ENCODE data around the gene GP1BA. TPM values are rescaled to one million over a fixed set of nuclear protein-coding genes. Genes with fewer than 3 reads are reported as not detected.

GP1BA gene
- total and polyA plus RNA-seq, 10 of the 15 experiments (the other 5 are each of a cell fraction or from before 2014, with no cell fraction given): 0.04 to 0.67 (median 0.28) TPM; not detected in 1

DNA sequence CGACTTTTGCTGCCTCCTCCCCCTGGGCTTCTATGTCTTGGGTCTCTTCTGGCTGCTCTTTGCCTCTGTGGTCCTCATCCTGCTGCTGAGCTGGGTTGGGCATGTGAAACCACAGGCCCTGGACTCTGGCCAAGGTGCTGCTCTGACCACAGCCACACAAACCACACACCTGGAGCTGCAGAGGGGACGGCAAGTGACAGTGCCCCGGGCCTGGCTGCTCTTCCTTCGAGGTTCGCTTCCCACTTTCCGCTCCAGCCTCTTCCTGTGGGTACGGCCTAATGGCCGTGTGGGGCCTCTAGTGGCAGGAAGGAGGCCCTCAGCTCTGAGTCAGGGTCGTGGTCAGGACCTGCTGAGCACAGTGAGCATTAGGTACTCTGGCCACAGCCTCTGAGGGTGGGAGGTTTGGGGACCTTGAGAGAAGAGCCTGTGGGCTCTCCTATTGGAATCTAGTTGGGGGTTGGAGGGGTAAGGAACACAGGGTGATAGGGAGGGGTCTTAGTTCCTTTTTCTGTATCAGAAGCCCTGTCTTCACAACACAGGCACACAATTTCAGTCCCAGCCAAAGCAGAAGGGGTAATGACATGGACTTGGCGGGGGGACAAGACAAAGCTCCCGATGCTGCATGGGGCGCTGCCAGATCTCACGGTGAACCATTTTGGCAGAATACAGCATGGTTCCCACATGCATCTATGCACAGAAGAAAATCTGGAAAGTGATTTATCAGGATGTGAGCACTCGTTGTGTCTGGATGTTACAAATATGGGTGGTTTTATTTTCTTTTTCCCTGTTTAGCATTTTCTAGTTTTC lies 2.3 kb downstream of the GP1BA start (continued):
- no peak for TF ChIP-seq BRCA1 (IDR thresholded peaks at IDR 0.05; ENCODE audit: low read depth, low read length)
- no peak for TF ChIP-seq TCF12 (IDR thresholded peaks at IDR 0.05; ENCODE audit: low read depth, low read length)
- TF ChIP-seq, protein P1, sequence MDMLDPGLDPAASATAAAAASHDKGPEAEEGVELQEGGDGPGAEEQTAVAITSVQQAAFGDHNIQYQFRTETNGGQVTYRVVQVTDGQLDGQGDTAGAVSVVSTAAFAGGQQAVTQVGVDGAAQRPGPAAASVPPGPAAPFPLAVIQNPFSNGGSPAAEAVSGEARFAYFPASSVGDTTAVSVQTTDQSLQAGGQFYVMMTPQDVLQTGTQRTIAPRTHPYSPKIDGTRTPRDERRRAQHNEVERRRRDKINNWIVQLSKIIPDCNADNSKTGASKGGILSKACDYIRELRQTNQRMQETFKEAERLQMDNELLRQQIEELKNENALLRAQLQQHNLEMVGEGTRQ (IDR thresholded peaks at IDR 0.05; ENCODE audit: borderline replicate concordance, low read depth, low read length): no peak
- no peak for TF ChIP-seq SREBF1 (IDR thresholded peaks at IDR 0.05; ENCODE audit: low read length)
- TF ChIP-seq, protein P2, sequence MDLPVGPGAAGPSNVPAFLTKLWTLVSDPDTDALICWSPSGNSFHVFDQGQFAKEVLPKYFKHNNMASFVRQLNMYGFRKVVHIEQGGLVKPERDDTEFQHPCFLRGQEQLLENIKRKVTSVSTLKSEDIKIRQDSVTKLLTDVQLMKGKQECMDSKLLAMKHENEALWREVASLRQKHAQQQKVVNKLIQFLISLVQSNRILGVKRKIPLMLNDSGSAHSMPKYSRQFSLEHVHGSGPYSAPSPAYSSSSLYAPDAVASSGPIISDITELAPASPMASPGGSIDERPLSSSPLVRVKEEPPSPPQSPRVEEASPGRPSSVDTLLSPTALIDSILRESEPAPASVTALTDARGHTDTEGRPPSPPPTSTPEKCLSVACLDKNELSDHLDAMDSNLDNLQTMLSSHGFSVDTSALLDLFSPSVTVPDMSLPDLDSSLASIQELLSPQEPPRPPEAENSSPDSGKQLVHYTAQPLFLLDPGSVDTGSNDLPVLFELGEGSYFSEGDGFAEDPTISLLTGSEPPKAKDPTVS (IDR thresholded peaks at IDR 0.05; ENCODE audit: low read depth, low read length): no peak
- no peak for TF ChIP-seq ESRRA (IDR thresholded peaks at IDR 0.05; ENCODE audit: low read length)
- TF ChIP-seq YY1 (IDR thresholded peaks at IDR 0.05; ENCODE audit: low read depth, low read length): 0 out of 2 replicates have a peak, but pooled peaks have one; percentile 20
- TF ChIP-seq NFYB (IDR thresholded peaks at IDR 0.05; ENCODE audit: insufficient read depth, low read depth, low read length): no peak
- peak; percentile 65 to 67; a peak in 2 of 4 replicates for TF ChIP-seq IKZF2 (IDR thresholded peaks at IDR 0.05)
- no peak for TF ChIP-seq ATF7 (IDR thresholded peaks at IDR 0.05; ENCODE audit: low read depth)
- 0 out of 2 replicates have a peak, but pooled peaks have one; percentile 23 for TF ChIP-seq DPF2 (IDR thresholded peaks at IDR 0.05)
- TF ChIP-seq, protein P3, sequence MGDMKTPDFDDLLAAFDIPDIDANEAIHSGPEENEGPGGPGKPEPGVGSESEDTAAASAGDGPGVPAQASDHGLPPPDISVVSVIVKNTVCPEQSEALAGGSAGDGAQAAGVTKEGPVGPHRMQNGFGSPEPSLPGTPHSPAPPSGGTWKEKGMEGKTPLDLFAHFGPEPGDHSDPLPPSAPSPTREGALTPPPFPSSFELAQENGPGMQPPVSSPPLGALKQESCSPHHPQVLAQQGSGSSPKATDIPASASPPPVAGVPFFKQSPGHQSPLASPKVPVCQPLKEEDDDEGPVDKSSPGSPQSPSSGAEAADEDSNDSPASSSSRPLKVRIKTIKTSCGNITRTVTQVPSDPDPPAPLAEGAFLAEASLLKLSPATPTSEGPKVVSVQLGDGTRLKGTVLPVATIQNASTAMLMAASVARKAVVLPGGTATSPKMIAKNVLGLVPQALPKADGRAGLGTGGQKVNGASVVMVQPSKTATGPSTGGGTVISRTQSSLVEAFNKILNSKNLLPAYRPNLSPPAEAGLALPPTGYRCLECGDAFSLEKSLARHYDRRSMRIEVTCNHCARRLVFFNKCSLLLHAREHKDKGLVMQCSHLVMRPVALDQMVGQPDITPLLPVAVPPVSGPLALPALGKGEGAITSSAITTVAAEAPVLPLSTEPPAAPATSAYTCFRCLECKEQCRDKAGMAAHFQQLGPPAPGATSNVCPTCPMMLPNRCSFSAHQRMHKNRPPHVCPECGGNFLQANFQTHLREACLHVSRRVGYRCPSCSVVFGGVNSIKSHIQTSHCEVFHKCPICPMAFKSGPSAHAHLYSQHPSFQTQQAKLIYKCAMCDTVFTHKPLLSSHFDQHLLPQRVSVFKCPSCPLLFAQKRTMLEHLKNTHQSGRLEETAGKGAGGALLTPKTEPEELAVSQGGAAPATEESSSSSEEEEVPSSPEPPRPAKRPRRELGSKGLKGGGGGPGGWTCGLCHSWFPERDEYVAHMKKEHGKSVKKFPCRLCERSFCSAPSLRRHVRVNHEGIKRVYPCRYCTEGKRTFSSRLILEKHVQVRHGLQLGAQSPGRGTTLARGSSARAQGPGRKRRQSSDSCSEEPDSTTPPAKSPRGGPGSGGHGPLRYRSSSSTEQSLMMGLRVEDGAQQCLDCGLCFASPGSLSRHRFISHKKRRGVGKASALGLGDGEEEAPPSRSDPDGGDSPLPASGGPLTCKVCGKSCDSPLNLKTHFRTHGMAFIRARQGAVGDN (IDR thresholded peaks at IDR 0.05): no peak
- TF ChIP-seq, protein P4, sequence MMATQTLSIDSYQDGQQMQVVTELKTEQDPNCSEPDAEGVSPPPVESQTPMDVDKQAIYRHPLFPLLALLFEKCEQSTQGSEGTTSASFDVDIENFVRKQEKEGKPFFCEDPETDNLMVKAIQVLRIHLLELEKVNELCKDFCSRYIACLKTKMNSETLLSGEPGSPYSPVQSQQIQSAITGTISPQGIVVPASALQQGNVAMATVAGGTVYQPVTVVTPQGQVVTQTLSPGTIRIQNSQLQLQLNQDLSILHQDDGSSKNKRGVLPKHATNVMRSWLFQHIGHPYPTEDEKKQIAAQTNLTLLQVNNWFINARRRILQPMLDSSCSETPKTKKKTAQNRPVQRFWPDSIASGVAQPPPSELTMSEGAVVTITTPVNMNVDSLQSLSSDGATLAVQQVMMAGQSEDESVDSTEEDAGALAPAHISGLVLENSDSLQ (IDR thresholded peaks at IDR 0.05): no peak
- TF ChIP-seq, protein P5, sequence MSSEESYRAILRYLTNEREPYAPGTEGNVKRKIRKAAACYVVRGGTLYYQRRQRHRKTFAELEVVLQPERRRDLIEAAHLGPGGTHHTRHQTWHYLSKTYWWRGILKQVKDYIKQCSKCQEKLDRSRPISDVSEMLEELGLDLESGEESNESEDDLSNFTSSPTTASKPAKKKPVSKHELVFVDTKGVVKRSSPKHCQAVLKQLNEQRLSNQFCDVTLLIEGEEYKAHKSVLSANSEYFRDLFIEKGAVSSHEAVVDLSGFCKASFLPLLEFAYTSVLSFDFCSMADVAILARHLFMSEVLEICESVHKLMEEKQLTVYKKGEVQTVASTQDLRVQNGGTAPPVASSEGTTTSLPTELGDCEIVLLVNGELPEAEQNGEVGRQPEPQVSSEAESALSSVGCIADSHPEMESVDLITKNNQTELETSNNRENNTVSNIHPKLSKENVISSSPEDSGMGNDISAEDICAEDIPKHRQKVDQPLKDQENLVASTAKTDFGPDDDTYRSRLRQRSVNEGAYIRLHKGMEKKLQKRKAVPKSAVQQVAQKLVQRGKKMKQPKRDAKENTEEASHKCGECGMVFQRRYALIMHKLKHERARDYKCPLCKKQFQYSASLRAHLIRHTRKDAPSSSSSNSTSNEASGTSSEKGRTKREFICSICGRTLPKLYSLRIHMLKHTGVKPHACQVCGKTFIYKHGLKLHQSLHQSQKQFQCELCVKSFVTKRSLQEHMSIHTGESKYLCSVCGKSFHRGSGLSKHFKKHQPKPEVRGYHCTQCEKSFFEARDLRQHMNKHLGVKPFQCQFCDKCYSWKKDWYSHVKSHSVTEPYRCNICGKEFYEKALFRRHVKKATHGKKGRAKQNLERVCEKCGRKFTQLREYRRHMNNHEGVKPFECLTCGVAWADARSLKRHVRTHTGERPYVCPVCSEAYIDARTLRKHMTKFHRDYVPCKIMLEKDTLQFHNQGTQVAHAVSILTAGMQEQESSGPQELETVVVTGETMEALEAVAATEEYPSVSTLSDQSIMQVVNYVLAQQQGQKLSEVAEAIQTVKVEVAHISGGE (CRISPR knock-in tag; IDR thresholded peaks at IDR 0.05): no peak
- no peak for TF ChIP-seq SPI1 (IDR thresholded peaks at IDR 0.05; ENCODE audit: borderline replicate concordance, insufficient read depth, low read depth, low read length)
- TF ChIP-seq PAX5 (IDR thresholded peaks at IDR 0.05; ENCODE audit: borderline replicate concordance, low read depth, low read length): no peak
- TF ChIP-seq ASH2L (IDR thresholded peaks at IDR 0.05; ENCODE audit: borderline replicate concordance, low read depth): no peak
- TF ChIP-seq NBN (IDR thresholded peaks at IDR 0.05): no peak
- TF ChIP-seq POLR2A (IDR thresholded peaks at IDR 0.05; ENCODE audit: low read depth, low read length): peak; percentile 62
- no peak for TF ChIP-seq PAX8 (IDR thresholded peaks at IDR 0.05)
